ENCODE data around the gene RPRD2. TPM values are rescaled to one million over a fixed set of nuclear protein-coding genes. Genes with fewer than 3 reads are reported as not detected.

The RPRD2 gene
- total and polyA plus RNA-seq, 9 of the 15 experiments (the other 6 are each of a cell fraction or from before 2014, with no cell fraction given): 1.5 to 21.6 (median 7.7) TPM

GRCh38 chr1:150363426-150364230 lies at the start of gene RPRD2 (continued):
- TF ChIP-seq, protein P1, sequence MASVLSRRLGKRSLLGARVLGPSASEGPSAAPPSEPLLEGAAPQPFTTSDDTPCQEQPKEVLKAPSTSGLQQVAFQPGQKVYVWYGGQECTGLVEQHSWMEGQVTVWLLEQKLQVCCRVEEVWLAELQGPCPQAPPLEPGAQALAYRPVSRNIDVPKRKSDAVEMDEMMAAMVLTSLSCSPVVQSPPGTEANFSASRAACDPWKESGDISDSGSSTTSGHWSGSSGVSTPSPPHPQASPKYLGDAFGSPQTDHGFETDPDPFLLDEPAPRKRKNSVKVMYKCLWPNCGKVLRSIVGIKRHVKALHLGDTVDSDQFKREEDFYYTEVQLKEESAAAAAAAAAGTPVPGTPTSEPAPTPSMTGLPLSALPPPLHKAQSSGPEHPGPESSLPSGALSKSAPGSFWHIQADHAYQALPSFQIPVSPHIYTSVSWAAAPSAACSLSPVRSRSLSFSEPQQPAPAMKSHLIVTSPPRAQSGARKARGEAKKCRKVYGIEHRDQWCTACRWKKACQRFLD (CRISPR knock-in tag; IDR thresholded peaks at IDR 0.05): no peak; the same call in 1 of the 2 replicates
- peak; percentile 96 for TF ChIP-seq POLR2H (tag; IDR thresholded peaks at IDR 0.05; ENCODE audit: low read depth)
- TF ChIP-seq NCOA2 (IDR thresholded peaks at IDR 0.05; ENCODE audit: partially characterized antibody in 2 of 2): no peak
- TF ChIP-seq SMARCB1 (IDR thresholded peaks at IDR 0.05; ENCODE audit: insufficient read length, low read depth): no peak
- TF ChIP-seq NRF1 (conservative IDR thresholded peaks at IDR 0.05 in 1 of 2, IDR thresholded peaks at IDR 0.05 in 1 of 2): peak; percentile 98 to 99
- peak; percentile 50; the same call in 1 of the 2 replicates for TF ChIP-seq ZNF431 (CRISPR knock-in tag; IDR thresholded peaks at IDR 0.05)
- TF ChIP-seq, protein P2, sequence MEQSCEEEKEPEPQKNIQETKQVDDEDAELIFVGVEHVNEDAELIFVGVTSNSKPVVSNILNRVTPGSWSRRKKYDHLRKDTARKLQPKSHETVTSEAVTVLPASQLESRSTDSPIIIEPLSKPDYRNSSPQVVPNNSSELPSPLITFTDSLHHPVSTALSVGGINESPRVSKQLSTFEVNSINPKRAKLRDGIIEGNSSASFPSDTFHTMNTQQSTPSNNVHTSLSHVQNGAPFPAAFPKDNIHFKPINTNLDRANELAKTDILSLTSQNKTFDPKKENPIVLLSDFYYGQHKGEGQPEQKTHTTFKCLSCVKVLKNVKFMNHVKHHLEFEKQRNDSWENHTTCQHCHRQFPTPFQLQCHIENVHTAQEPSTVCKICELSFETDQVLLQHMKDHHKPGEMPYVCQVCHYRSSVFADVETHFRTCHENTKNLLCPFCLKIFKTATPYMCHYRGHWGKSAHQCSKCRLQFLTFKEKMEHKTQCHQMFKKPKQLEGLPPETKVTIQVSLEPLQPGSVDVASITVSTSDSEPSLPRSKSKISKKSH (CRISPR knock-in tag; IDR thresholded peaks at IDR 0.05): no peak
- TF ChIP-seq ZNF224 (CRISPR knock-in tag; IDR thresholded peaks at IDR 0.05): no peak
- TF ChIP-seq HES1 (IDR thresholded peaks at IDR 0.05; ENCODE audit: low read depth): no peak
- peak; percentile 16; the same call in 1 of the 2 replicates for TF ChIP-seq ZBTB26 (CRISPR knock-in tag; IDR thresholded peaks at IDR 0.05)
- TF ChIP-seq CBX5 (IDR thresholded peaks at IDR 0.05; ENCODE audit: borderline replicate concordance, low read depth): 0 out of 2 replicates have a peak, but pooled peaks have one; percentile 12
- TF ChIP-seq STAT6 (CRISPR knock-in tag; IDR thresholded peaks at IDR 0.05): no peak; the same call in 1 of the 2 replicates
- TF ChIP-seq, protein P3, sequence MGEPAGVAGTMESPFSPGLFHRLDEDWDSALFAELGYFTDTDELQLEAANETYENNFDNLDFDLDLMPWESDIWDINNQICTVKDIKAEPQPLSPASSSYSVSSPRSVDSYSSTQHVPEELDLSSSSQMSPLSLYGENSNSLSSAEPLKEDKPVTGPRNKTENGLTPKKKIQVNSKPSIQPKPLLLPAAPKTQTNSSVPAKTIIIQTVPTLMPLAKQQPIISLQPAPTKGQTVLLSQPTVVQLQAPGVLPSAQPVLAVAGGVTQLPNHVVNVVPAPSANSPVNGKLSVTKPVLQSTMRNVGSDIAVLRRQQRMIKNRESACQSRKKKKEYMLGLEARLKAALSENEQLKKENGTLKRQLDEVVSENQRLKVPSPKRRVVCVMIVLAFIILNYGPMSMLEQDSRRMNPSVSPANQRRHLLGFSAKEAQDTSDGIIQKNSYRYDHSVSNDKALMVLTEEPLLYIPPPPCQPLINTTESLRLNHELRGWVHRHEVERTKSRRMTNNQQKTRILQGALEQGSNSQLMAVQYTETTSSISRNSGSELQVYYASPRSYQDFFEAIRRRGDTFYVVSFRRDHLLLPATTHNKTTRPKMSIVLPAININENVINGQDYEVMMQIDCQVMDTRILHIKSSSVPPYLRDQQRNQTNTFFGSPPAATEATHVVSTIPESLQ (CRISPR knock-in tag; IDR thresholded peaks at IDR 0.05): 0 out of 2 replicates have a peak, but pooled peaks have one; percentile 47
- TF ChIP-seq HNRNPK (IDR thresholded peaks at IDR 0.05; ENCODE audit: low read depth, low read length, poor library complexity, severe bottlenecking): no peak
- no peak for TF ChIP-seq PCBP2 (IDR thresholded peaks at IDR 0.05; ENCODE audit: low read depth, low read length, poor library complexity, severe bottlenecking)
